ENCODE data around the gene TMEM52B.

- no peak for TF ChIP-seq CTCF (IDR thresholded peaks at IDR 0.05 in 4 of 5, conservative IDR thresholded peaks at IDR 0.05 in 1 of 5)
- TF ChIP-seq POLR2A (IDR thresholded peaks at IDR 0.05) = no peak
These were observed 11.2 kb upstream of the TMEM52B start for GRCh38 chr12:10167599-10167998.
